GM12878 (cell line): ENCODE measurements around the gene TYK2. TPM values are rescaled to one million over a fixed set of nuclear protein-coding genes. Genes with fewer than 3 reads are reported as not detected.

Experiments used
- BCL11A ChIP-seq: IDR thresholded peaks from 2 replicates; pipeline ENCODE4 v1.6.1; 2011; ENCODE audit warnings: low read depth, low read length
- CBX5 ChIP-seq: sonication (generic); IDR thresholded peaks from 2 replicates; pipeline ENCODE4 v1.6.1; 2016; ENCODE audit warnings: low read depth, moderate library complexity, mild to moderate bottlenecking, inconsistent platforms
- CTCF ChIP-seq, 3 experiments: IDR thresholded peaks in 2 of 3; conservative IDR thresholded peaks in 1 of 3; 2 replicates each; pipeline ENCODE4 v1.5.1; 2011; ENCODE audit warnings: low read depth in 3 of 3, low read length in 3 of 3, mild to moderate bottlenecking in 3 of 3, control low read depth in 2 of 3, moderate library complexity in 2 of 3, inconsistent platforms in 1 of 3, mixed read lengths in 1 of 3; ENCODE audit not compliant: control insufficient read depth in 2 of 3, insufficient read depth in 1 of 3; ENCODE audit errors: extremely low read depth in 1 of 3
- E2F4 ChIP-seq: IDR thresholded peaks from 2 replicates; pipeline ENCODE4 v1.6.1; 2012; ENCODE audit warnings: low read depth, low read length, improper control_type of control experiment
- EP300 ChIP-seq, 2 experiments: fragments of 150-350 bp in 1 of 2; IDR thresholded peaks; 2 replicates each; pipeline ENCODE4 v1.6.1; 2011 to 2012; ENCODE audit warnings: low read depth in 2 of 2, low read length in 2 of 2, borderline replicate concordance in 1 of 2, improper control_type of control experiment in 1 of 2, inconsistent platforms in 1 of 2; ENCODE audit not compliant: control insufficient read depth in 1 of 2
- FOXM1 ChIP-seq: IDR thresholded peaks from 2 replicates; pipeline ENCODE4 v1.6.1; 2012; ENCODE audit warnings: low read depth, mild to moderate bottlenecking, inconsistent platforms, low read length, moderate library complexity
- IRF3 ChIP-seq: fragments of 450-650 bp; IDR thresholded peaks from 2 replicates; pipeline ENCODE4 v1.6.1; 2014; ENCODE audit warnings: mild to moderate bottlenecking
- KAT2A ChIP-seq: conservative IDR thresholded peaks from 2 replicates; pipeline ENCODE4 v1.6.1; 2011; ENCODE audit warnings: low read depth, low read length; ENCODE audit not compliant: control insufficient read depth
- NBN ChIP-seq: fragments of 450-650 bp; IDR thresholded peaks from 2 replicates; pipeline ENCODE4 v1.6.1; 2016
- NFYA ChIP-seq: IDR thresholded peaks from 2 replicates; pipeline ENCODE4 v1.6.1; 2011; ENCODE audit warnings: low read depth, mild to moderate bottlenecking, low read length, improper control_type of control experiment, borderline replicate concordance
- PML ChIP-seq: IDR thresholded peaks from 2 replicates; pipeline ENCODE4 v1.6.1; 2012; ENCODE audit warnings: low read length, inconsistent platforms
- POLR2A ChIP-seq: IDR thresholded peaks from 2 replicates; pipeline ENCODE4 v1.6.1; 2011; ENCODE audit warnings: low read depth, mild to moderate bottlenecking, low read length
- POLR2AphosphoS2 ChIP-seq: IDR thresholded peaks from 2 replicates; pipeline ENCODE4 v1.6.1; 2011; ENCODE audit warnings: low read depth, mild to moderate bottlenecking, low read length, improper control_type of control experiment, moderate library complexity
- POLR2AphosphoS5 ChIP-seq: IDR thresholded peaks from 2 replicates; pipeline ENCODE4 v1.6.1; 2011; ENCODE audit warnings: mild to moderate bottlenecking, low read length, inconsistent platforms
- RAD51 ChIP-seq: fragments of 450-650 bp; IDR thresholded peaks from 2 replicates; pipeline ENCODE4 v1.6.1; 2016; ENCODE audit warnings: moderate library complexity, mild to moderate bottlenecking, inconsistent platforms
- RELA ChIP-seq: fragments of 450-650 bp; IDR thresholded peaks from 2 replicates; pipeline ENCODE4 v1.8.0; 2014; ENCODE audit warnings: borderline replicate concordance; ENCODE audit not compliant: partially characterized antibody
- RELB ChIP-seq: fragments of 450-650 bp; IDR thresholded peaks from 2 replicates; pipeline ENCODE4 v1.6.1; 2017; ENCODE audit warnings: low read depth, mild to moderate bottlenecking, moderate library complexity
- STAT1 ChIP-seq: fragments of 450-650 bp; conservative IDR thresholded peaks from 2 replicates; pipeline ENCODE4 v1.6.1; 2014; ENCODE audit warnings: antibody characterized with exemption, mild to moderate bottlenecking
- STAT3 ChIP-seq: IDR thresholded peaks from 2 replicates; pipeline ENCODE4 v1.6.1; 2011; ENCODE audit warnings: low read depth, low read length, improper control_type of control experiment
- TBL1XR1 ChIP-seq: IDR thresholded peaks from 2 replicates; pipeline ENCODE4 v1.6.1; 2012; ENCODE audit warnings: low read depth, low read length, improper control_type of control experiment
- TCF12 ChIP-seq: IDR thresholded peaks from 2 replicates; pipeline ENCODE4 v1.6.1; 2011; ENCODE audit warnings: low read depth, mild to moderate bottlenecking, low read length
- YY1 ChIP-seq: IDR thresholded peaks from 2 replicates; pipeline ENCODE4 v1.6.1; 2011; ENCODE audit warnings: low read depth, mild to moderate bottlenecking, low read length
- ZBTB33 ChIP-seq: fragments of 450-650 bp; IDR thresholded peaks from 2 replicates; pipeline ENCODE4 v1.6.1; 2017; ENCODE audit warnings: mild to moderate bottlenecking
- ZNF384 ChIP-seq: IDR thresholded peaks from 2 replicates; pipeline ENCODE4 v1.6.1; 2012; ENCODE audit warnings: low read depth, mild to moderate bottlenecking, low read length, improper control_type of control experiment, borderline replicate concordance
- polyA plus RNA-seq, 11 experiments: library from polyadenylated mRNA; depleted of rRNA in 4 of 11; unstranded in 6 of 11; stranded (reverse) in 5 of 11; fragments of >200 nt; fragmentation: Nextera tagmentation in 4 of 11; fragmentation: Illumina TruSeq in 1 of 11; extraction: Ambion mirVana in 4 of 11; extraction: Trizol in 1 of 11; gene quantifications; 1 replicate in 1 of 11; 2 replicates in 10 of 11; pipeline versions ENCODE4 v1.2.1 to v1.2.3, GENCODE V29; 2011 to 2016; ENCODE audit warnings: inconsistent platforms in 2 of 11, missing spikeins in 2 of 11, low read depth in 1 of 11
- total RNA-seq, 4 experiments: library from RNA; depleted of rRNA in 3 of 4; stranded (reverse); fragments of >200 nt in 3 of 4; fragmentation: Illumina TruSeq in 1 of 4; extraction: Trizol in 1 of 4; gene quantifications; 2 replicates each; pipeline versions ENCODE4 v1.2.1 to v1.2.3, GENCODE V29; 2013 to 2021

The TYK2 gene
- total and polyA plus RNA-seq, 10 of the 15 experiments (the other 5 are each of a cell fraction or from before 2014, with no cell fraction given) = 36.4 to 364 (median 179) TPM

- TF ChIP-seq RELB (peak; percentile 72), NBN (peak; percentile 24; the same call in 1 of the 2 replicates), NFYA (no peak), CBX5 (no peak), STAT1 (0 out of 2 replicates have a peak, but pooled peaks have one; percentile 47), POLR2A (peak; percentile 46; the same call in 1 of the 2 replicates), ZNF384 (no peak), TBL1XR1 (no peak), PML (0 out of 2 replicates have a peak, but pooled peaks have one; percentile 24), IRF3 (no peak), RELA (no peak), ZBTB33 (no peak), EP300 (IDR thresholded peaks at IDR 0.05; ENCODE audit: borderline replicate concordance in 1 of 2, control insufficient read depth in 1 of 2, low read depth in 2 of 2, low read length in 2 of 2) (no peak), POLR2AphosphoS5 (0 out of 2 replicates have a peak, but pooled peaks have one; percentile 32), KAT2A (no peak), TCF12 (no peak), BCL11A (no peak), CTCF (IDR thresholded peaks at IDR 0.05 in 2 of 3, conservative IDR thresholded peaks at IDR 0.05 in 1 of 3; ENCODE audit: control insufficient read depth in 2 of 3, extremely low read depth in 1 of 3, insufficient read depth in 1 of 3, low read depth in 3 of 3, low read length in 3 of 3) (peak; percentile 88 to 95 (median 92)), YY1 (peak; percentile 50; the same call in 1 of the 2 replicates), STAT3 (no peak), FOXM1 (no peak), E2F4 (no peak), POLR2AphosphoS2 (peak; percentile 75; the same call in 1 of the 2 replicates), RAD51 (no peak)
Measured at GRCh38 chr19:10388957-10389356, 8.6 kb upstream of the TYK2 start (continued).
